GM23338 (cell line): ENCODE data around the gene ANXA2R. TPM values are rescaled to one million over a fixed set of nuclear protein-coding genes. Genes with fewer than 3 reads are reported as not detected.

Experiments
- ATAC-seq: fragments of 200-7000 bp; cut with Tn5 transposase; 3 replicates; pipeline ENCODE4 v1.9.1; 2020
- DNase-seq: peaks from one replicate; pipeline ENCODE4 v3.0.0-alpha.2; 2015; ENCODE audit warnings: low spot score
- H2AFZ ChIP-seq: fragments of 200-600 bp; sonication (generic); 2 replicates; pipeline ENCODE4 v1.8.0; 2016; ENCODE audit warnings: antibody characterized with exemption, mild to moderate bottlenecking, moderate library complexity
- H3F3A ChIP-seq: fragments of 200-600 bp; sonication (generic); replicated peaks from 2 replicates; pipeline ENCODE4 v1.8.0; 2017; ENCODE audit warnings: antibody characterized with exemption, mixed run types, low read depth
- H3K27ac ChIP-seq: fragments of 200-600 bp; sonication (generic); 2 replicates; pipeline ENCODE4 v1.6.1; 2016; ENCODE audit warnings: low read depth
- H3K27me3 ChIP-seq: fragments of 200-600 bp; sonication (generic); 2 replicates; pipeline ENCODE4 v1.8.0; 2016; ENCODE audit warnings: mild to moderate bottlenecking, mixed run types, moderate library complexity; ENCODE audit not compliant: insufficient read depth
- H3K36me3 ChIP-seq: fragments of 200-600 bp; sonication (generic); 2 replicates; pipeline ENCODE4 v1.8.0; 2016; ENCODE audit warnings: mild to moderate bottlenecking; ENCODE audit not compliant: insufficient read depth
- H3K4me1 ChIP-seq: fragments of 200-600 bp; sonication (generic); 2 replicates; pipeline ENCODE4 v1.8.0; 2016; ENCODE audit warnings: mild to moderate bottlenecking, moderate library complexity; ENCODE audit not compliant: insufficient read depth
- H3K4me2 ChIP-seq: fragments of 200-600 bp; sonication (generic); 2 replicates; pipeline ENCODE4 v1.7.1; 2017; ENCODE audit warnings: mixed run types
- H3K4me3 ChIP-seq: fragments of 200-600 bp; sonication (generic); 2 replicates; pipeline ENCODE4 v1.6.1; 2016; ENCODE audit warnings: mixed run types
- H3K79me2 ChIP-seq: fragments of 200-600 bp; sonication (generic); replicated peaks from 2 replicates; pipeline ENCODE4 v1.8.0; 2017; ENCODE audit warnings: mild to moderate bottlenecking; ENCODE audit not compliant: insufficient read depth
- H3K9me2 ChIP-seq: fragments of 200-600 bp; sonication (generic); 2 replicates; pipeline ENCODE4 v1.8.0; 2017; ENCODE audit not compliant: insufficient read depth
- H4K20me1 ChIP-seq: fragments of 200-600 bp; sonication (generic); replicated peaks from 2 replicates; pipeline ENCODE4 v1.8.0; 2017; ENCODE audit warnings: mild to moderate bottlenecking; ENCODE audit not compliant: insufficient read depth
- H3K27ac Mint-ChIP-seq: 2 replicates; pipeline ENCODE4 v1.8.0; 2020; ENCODE audit warnings: inconsistent platforms, mild to moderate bottlenecking, moderate library complexity, mixed read lengths
- H3K27me3 Mint-ChIP-seq: 3 replicates; pipeline ENCODE4 v1.8.0; 2022; ENCODE audit warnings: low read depth, mild to moderate bottlenecking, moderate library complexity, mixed read lengths, inconsistent platforms; ENCODE audit not compliant: insufficient read depth, poor library complexity
- H3K36me3 Mint-ChIP-seq: 3 replicates; pipeline ENCODE4 v1.8.0; 2021; ENCODE audit warnings: low read depth, mild to moderate bottlenecking, inconsistent platforms, moderate library complexity, mixed read lengths
- H3K4me1 Mint-ChIP-seq: 3 replicates; pipeline ENCODE4 v1.8.0; 2020; ENCODE audit warnings: mild to moderate bottlenecking, inconsistent platforms, mixed read lengths
- H3K4me3 Mint-ChIP-seq: 3 replicates; pipeline ENCODE4 v1.8.0; 2021; ENCODE audit warnings: moderate library complexity, mild to moderate bottlenecking, inconsistent platforms, mixed read lengths
- H3K9me3 Mint-ChIP-seq: 3 replicates; pipeline ENCODE4 v1.8.0; 2020; ENCODE audit warnings: moderate library complexity, mild to moderate bottlenecking, inconsistent platforms, mixed read lengths
- CREB1 ChIP-seq: fragments of 250-450 bp; sonication (Bioruptor Pico); IDR thresholded peaks from 2 replicates; pipeline ENCODE4 v1.5.0; 2020; ENCODE audit warnings: low read depth, mild to moderate bottlenecking, moderate library complexity
- EZH2 ChIP-seq: fragments of 200-600 bp; sonication (generic); IDR thresholded peaks from one replicate; pipeline ENCODE4 v1.8.0; 2017; ENCODE audit warnings: antibody characterized with exemption, mild to moderate bottlenecking, low read depth; ENCODE audit not compliant: unreplicated experiment
- EZH2phosphoT487 ChIP-seq: fragments of 200-600 bp; sonication (generic); IDR thresholded peaks from one replicate; pipeline ENCODE4 v1.8.1; 2018; ENCODE audit warnings: antibody characterized with exemption; ENCODE audit not compliant: unreplicated experiment
- JUNB ChIP-seq: IDR thresholded peaks from one replicate; pipeline ENCODE4 v1.6.1; 2016; ENCODE audit warnings: antibody characterized with exemption; ENCODE audit not compliant: unreplicated experiment
- NANOG ChIP-seq: IDR thresholded peaks from 2 replicates; pipeline ENCODE4 v1.6.1; 2016; ENCODE audit warnings: antibody characterized with exemption, borderline replicate concordance
- POLR2AphosphoS5 ChIP-seq: IDR thresholded peaks from 2 replicates; pipeline ENCODE4 v1.6.1; 2016; ENCODE audit warnings: antibody characterized with exemption, low read depth
- STAT1 ChIP-seq: IDR thresholded peaks from one replicate; pipeline ENCODE4 v1.6.1; 2016; ENCODE audit warnings: antibody characterized with exemption; ENCODE audit not compliant: unreplicated experiment
- ZNF114 ChIP-seq: fragments of 250-450 bp; sonication (Bioruptor Pico); IDR thresholded peaks from 2 replicates; pipeline ENCODE4 v1.5.0; 2020; ENCODE audit warnings: mild to moderate bottlenecking, moderate library complexity
- ZNF331 ChIP-seq: fragments of 250-450 bp; sonication (Bioruptor Pico); IDR thresholded peaks from 2 replicates; pipeline ENCODE4 v1.5.0; 2020; ENCODE audit warnings: low read depth, mild to moderate bottlenecking, moderate library complexity
- polyA plus RNA-seq: library from polyadenylated mRNA; unstranded; fragments of >200 nt; fragmentation: Nextera tagmentation; extraction: Ambion mirVana; gene quantifications from 2 replicates; pipeline ENCODE4 v1.2.1, GENCODE V29; 2016
- total RNA-seq: library from RNA; depleted of rRNA; stranded (reverse); fragments of >200 nt; shearing (Covaris generic); gene quantifications from 2 replicates; pipeline ENCODE4 v1.2.3, GENCODE V29; 2014
- TF ChIP-seq, protein P1 (sequence below): fragments of 250-450 bp; sonication (Bioruptor Pico); IDR thresholded peaks from 2 replicates; pipeline ENCODE4 v1.5.0; 2020; ENCODE audit warnings: mild to moderate bottlenecking, moderate library complexity
- TF ChIP-seq, protein P2 (sequence below): IDR thresholded peaks from one replicate; pipeline ENCODE4 v1.6.1; 2018; ENCODE audit warnings: antibody characterized with exemption; ENCODE audit not compliant: unreplicated experiment
- TF ChIP-seq, protein P3 (sequence below): IDR thresholded peaks from 2 replicates; pipeline ENCODE4 v1.6.1; 2016; ENCODE audit warnings: antibody characterized with exemption
- TF ChIP-seq, protein P4 (sequence below), 2 experiments: fragments of 200-600 bp in 1 of 2; sonication (generic) in 1 of 2; conservative IDR thresholded peaks; 2 replicates each; pipeline versions ENCODE4 v1.5.1 to v1.6.1; 2016 to 2017; ENCODE audit warnings: antibody characterized with exemption in 2 of 2, low read depth in 2 of 2, mild to moderate bottlenecking in 2 of 2, moderate library complexity in 1 of 2

ANXA2R gene
- total and polyA plus RNA-seq, 2 experiments from 2014 or later = 0.21 TPM; not detected in 1

DNA sequence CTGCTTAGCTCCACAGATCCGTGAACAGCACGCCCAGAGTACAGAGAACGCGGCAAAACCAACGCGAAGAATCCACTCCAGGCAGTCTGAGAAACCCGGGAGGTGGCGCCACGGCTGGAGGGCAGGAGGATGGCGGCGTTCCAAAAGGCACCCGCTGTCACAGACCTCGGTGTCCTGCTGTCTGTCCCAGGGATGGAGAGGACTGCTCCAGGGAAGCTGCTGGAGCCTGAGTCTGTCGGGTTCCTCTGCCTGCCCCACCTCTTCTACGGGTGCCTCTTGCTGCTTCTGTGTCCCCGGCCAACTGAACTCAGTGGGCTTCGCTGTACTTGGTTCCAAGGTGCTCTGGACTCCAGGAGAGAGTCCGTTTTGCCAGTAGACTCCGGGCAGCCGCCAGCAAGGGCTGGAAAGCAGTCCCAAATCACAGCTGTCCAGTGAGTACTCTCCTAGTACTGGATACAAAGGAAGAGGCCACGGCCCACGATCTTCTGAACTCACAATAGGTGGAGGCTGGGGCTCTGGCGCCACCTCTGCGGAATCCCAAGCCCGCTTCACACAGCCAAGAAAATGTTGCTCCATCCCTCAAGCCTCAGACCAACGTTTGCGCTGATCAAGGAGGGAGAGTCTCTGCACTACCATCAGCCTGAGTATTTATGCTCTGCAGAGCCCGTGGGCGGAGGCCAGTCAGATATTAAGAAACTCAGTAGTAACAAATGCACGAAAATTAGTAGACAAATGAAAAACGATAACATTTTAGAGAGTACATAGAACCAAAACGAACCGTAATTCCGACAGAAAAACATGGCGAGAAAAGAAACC lies 440 bp downstream of the ANXA2R start:
- H3K27me3 ChIP-seq = peaks cover 96% of the 10 kb centered on the region
- no peaks in the 10 kb centered on the region for H3K79me2 ChIP-seq
- H2AFZ ChIP-seq = 0 out of 2 replicates have a peak overlapping the region, but pooled peaks have one; percentile 85
- peak; percentile 60 for DNase-seq
- peak overlapping the region; percentile 64 for H3K4me3 Mint-ChIP-seq
- H3K27ac Mint-ChIP-seq = no peak overlapping the region
- peaks cover 55% of the 10 kb centered on the region for H3F3A ChIP-seq
- ATAC-seq = peak; percentile 16
- H3K4me1 ChIP-seq = peaks cover 39% of the 10 kb centered on the region
- no peaks in the 10 kb centered on the region for H3K36me3 Mint-ChIP-seq
- peaks cover 94% of the 10 kb centered on the region for H3K27me3 Mint-ChIP-seq
- H3K9me3 Mint-ChIP-seq = peaks cover 5% of the 10 kb centered on the region; the same call in 2 of the 3 replicates
- TF ChIP-seq STAT1 (no peak), ZNF114 (CRISPR knock-in tag) (no peak), JUNB (no peak), EZH2phosphoT487 (peak; percentile 59), POLR2AphosphoS5 (no peak), NANOG (no peak), CREB1 (CRISPR knock-in tag) (no peak), ZNF331 (no peak), EZH2 (peak; percentile 73)
- TF ChIP-seq, protein P1, sequence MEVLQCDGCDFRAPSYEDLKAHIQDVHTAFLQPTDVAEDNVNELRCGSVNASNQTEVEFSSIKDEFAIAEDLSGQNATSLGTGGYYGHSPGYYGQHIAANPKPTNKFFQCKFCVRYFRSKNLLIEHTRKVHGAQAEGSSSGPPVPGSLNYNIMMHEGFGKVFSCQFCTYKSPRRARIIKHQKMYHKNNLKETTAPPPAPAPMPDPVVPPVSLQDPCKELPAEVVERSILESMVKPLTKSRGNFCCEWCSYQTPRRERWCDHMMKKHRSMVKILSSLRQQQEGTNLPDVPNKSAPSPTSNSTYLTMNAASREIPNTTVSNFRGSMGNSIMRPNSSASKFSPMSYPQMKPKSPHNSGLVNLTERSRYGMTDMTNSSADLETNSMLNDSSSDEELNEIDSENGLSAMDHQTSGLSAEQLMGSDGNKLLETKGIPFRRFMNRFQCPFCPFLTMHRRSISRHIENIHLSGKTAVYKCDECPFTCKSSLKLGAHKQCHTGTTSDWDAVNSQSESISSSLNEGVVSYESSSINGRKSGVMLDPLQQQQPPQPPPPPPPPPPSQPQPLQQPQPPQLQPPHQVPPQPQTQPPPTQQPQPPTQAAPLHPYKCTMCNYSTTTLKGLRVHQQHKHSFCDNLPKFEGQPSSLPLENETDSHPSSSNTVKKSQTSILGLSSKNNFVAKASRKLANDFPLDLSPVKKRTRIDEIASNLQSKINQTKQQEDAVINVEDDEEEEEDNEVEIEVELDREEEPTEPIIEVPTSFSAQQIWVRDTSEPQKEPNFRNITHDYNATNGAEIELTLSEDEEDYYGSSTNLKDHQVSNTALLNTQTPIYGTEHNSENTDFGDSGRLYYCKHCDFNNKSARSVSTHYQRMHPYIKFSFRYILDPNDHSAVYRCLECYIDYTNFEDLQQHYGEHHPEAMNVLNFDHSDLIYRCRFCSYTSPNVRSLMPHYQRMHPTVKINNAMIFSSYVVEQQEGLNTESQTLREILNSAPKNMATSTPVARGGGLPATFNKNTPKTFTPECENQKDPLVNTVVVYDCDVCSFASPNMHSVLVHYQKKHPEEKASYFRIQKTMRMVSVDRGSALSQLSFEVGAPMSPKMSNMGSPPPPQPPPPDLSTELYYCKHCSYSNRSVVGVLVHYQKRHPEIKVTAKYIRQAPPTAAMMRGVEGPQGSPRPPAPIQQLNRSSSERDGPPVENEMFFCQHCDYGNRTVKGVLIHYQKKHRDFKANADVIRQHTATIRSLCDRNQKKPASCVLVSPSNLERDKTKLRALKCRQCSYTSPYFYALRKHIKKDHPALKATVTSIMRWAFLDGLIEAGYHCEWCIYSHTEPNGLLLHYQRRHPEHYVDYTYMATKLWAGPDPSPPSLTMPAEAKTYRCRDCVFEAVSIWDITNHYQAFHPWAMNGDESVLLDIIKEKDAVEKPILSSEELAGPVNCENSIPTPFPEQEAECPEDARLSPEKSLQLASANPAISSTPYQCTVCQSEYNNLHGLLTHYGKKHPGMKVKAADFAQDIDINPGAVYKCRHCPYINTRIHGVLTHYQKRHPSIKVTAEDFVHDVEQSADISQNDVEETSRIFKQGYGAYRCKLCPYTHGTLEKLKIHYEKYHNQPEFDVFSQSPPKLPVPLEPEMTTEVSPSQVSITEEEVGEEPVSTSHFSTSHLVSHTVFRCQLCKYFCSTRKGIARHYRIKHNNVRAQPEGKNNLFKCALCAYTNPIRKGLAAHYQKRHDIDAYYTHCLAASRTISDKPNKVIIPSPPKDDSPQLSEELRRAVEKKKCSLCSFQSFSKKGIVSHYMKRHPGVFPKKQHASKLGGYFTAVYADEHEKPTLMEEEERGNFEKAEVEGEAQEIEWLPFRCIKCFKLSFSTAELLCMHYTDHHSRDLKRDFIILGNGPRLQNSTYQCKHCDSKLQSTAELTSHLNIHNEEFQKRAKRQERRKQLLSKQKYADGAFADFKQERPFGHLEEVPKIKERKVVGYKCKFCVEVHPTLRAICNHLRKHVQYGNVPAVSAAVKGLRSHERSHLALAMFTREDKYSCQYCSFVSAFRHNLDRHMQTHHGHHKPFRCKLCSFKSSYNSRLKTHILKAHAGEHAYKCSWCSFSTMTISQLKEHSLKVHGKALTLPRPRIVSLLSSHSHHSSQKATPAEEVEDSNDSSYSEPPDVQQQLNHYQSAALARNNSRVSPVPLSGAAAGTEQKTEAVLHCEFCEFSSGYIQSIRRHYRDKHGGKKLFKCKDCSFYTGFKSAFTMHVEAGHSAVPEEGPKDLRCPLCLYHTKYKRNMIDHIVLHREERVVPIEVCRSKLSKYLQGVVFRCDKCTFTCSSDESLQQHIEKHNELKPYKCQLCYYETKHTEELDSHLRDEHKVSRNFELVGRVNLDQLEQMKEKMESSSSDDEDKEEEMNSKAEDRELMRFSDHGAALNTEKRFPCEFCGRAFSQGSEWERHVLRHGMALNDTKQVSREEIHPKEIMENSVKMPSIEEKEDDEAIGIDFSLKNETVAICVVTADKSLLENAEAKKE (CRISPR knock-in tag) = no peak
- TF ChIP-seq, protein P2, sequence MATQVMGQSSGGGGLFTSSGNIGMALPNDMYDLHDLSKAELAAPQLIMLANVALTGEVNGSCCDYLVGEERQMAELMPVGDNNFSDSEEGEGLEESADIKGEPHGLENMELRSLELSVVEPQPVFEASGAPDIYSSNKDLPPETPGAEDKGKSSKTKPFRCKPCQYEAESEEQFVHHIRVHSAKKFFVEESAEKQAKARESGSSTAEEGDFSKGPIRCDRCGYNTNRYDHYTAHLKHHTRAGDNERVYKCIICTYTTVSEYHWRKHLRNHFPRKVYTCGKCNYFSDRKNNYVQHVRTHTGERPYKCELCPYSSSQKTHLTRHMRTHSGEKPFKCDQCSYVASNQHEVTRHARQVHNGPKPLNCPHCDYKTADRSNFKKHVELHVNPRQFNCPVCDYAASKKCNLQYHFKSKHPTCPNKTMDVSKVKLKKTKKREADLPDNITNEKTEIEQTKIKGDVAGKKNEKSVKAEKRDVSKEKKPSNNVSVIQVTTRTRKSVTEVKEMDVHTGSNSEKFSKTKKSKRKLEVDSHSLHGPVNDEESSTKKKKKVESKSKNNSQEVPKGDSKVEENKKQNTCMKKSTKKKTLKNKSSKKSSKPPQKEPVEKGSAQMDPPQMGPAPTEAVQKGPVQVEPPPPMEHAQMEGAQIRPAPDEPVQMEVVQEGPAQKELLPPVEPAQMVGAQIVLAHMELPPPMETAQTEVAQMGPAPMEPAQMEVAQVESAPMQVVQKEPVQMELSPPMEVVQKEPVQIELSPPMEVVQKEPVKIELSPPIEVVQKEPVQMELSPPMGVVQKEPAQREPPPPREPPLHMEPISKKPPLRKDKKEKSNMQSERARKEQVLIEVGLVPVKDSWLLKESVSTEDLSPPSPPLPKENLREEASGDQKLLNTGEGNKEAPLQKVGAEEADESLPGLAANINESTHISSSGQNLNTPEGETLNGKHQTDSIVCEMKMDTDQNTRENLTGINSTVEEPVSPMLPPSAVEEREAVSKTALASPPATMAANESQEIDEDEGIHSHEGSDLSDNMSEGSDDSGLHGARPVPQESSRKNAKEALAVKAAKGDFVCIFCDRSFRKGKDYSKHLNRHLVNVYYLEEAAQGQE = no peak
- TF ChIP-seq, protein P3, sequence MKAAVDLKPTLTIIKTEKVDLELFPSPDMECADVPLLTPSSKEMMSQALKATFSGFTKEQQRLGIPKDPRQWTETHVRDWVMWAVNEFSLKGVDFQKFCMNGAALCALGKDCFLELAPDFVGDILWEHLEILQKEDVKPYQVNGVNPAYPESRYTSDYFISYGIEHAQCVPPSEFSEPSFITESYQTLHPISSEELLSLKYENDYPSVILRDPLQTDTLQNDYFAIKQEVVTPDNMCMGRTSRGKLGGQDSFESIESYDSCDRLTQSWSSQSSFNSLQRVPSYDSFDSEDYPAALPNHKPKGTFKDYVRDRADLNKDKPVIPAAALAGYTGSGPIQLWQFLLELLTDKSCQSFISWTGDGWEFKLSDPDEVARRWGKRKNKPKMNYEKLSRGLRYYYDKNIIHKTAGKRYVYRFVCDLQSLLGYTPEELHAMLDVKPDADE = no peak
- TF ChIP-seq, protein P4, sequence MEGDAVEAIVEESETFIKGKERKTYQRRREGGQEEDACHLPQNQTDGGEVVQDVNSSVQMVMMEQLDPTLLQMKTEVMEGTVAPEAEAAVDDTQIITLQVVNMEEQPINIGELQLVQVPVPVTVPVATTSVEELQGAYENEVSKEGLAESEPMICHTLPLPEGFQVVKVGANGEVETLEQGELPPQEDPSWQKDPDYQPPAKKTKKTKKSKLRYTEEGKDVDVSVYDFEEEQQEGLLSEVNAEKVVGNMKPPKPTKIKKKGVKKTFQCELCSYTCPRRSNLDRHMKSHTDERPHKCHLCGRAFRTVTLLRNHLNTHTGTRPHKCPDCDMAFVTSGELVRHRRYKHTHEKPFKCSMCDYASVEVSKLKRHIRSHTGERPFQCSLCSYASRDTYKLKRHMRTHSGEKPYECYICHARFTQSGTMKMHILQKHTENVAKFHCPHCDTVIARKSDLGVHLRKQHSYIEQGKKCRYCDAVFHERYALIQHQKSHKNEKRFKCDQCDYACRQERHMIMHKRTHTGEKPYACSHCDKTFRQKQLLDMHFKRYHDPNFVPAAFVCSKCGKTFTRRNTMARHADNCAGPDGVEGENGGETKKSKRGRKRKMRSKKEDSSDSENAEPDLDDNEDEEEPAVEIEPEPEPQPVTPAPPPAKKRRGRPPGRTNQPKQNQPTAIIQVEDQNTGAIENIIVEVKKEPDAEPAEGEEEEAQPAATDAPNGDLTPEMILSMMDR (conservative IDR thresholded peaks at IDR 0.05; ENCODE audit: low read depth in 2 of 2) = peak; percentile 6 to 15; a peak in 1 of 4 replicates
- H3K9me2 ChIP-seq = no peaks in the 10 kb centered on the region
- H3K4me3 ChIP-seq = peak overlapping the region; percentile 46; the same call in 1 of the 2 replicates
- H3K36me3 ChIP-seq = no peaks in the 10 kb centered on the region; the same call in 1 of the 2 replicates
- H3K27ac ChIP-seq = no peak overlapping the region
- H3K4me2 ChIP-seq = peak overlapping the region; percentile 72
- peaks cover 48% of the 10 kb centered on the region for H3K4me1 Mint-ChIP-seq
- peaks cover 57% of the 10 kb centered on the region for H4K20me1 ChIP-seq
